ENCODE results near the gene ACSS3.
"Not testable (repeated sequence)": the region's sequence is repeated elsewhere in the genome, so short reads cannot be mapped to it uniquely, and the experiment has no call there.

The ACSS3 gene, protein sequence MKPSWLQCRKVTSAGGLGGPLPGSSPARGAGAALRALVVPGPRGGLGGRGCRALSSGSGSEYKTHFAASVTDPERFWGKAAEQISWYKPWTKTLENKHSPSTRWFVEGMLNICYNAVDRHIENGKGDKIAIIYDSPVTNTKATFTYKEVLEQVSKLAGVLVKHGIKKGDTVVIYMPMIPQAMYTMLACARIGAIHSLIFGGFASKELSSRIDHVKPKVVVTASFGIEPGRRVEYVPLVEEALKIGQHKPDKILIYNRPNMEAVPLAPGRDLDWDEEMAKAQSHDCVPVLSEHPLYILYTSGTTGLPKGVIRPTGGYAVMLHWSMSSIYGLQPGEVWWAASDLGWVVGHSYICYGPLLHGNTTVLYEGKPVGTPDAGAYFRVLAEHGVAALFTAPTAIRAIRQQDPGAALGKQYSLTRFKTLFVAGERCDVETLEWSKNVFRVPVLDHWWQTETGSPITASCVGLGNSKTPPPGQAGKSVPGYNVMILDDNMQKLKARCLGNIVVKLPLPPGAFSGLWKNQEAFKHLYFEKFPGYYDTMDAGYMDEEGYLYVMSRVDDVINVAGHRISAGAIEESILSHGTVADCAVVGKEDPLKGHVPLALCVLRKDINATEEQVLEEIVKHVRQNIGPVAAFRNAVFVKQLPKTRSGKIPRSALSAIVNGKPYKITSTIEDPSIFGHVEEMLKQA
- total RNA-seq, result 0 reads per million in 3 experiments

GRCh38 chr12:81077686-81078441 is at the start of gene ACSS3:
Gene ACSS3, plus strand, starts transcription at chr12:81078079. Its CDS starts 42 bp downstream, at chr12:81078121.
- no peak for DNase-seq

DNA sequence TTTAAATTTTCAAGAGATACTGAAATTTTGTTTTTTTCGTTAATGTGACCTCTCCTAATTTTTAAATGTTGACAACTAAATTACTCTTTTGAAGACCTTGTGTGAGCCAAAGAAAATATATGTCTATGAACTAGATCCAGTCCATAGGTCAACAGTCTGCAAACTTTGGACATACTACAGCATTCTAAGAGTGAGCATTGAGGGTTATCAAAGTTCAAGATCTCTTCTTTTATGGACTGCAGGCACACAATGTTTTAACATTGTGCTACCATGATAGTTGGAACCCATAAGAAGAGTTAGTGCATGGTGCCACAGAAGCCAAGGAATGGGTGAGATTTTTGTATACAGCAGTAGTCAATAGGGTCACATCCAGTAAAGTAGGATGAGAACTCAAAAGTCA is 43.0 kb upstream of the ACSS3 start:
- DNase-seq, result no peak

- DNase-seq, result no peak
Observed at GRCh38 chr12:81039231-81039630, 38.6 kb upstream of the ACSS3 start.

DNA sequence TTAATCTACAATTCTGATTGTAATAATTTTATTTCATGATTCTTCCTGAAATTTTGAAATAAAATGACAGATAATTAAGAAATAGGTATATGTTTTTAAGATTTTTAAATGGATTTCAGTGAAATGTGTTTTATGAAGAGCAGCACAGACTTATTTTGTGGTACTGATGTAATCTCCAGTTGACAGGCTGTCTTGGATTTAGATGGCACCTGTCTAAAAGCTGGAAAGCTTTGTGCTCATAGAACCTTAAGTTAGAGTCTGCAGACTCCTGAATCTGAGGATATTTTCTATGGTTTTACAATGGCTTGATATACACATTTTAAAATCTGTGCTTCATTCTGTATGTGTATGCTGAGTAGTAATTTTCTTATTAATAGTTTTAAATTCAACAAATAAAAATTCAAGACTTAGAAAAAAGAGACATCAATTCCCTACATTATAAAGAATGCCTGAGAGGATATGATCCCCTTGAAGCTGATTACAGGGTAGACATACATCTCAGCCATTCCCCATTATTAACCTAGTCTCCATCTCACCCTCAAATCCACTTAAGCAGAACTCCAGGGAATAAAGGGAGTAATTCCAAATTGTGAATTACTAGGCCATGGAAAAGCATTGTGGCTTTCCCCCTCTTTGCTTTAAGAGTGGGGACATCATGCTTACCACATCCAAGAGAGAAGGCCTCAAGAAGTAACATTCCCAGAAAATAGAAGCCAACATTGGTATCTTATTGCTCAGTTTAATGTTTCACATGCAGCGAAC is 33.7 kb upstream of the ACSS3 start:
- no peak for DNase-seq

DNA sequence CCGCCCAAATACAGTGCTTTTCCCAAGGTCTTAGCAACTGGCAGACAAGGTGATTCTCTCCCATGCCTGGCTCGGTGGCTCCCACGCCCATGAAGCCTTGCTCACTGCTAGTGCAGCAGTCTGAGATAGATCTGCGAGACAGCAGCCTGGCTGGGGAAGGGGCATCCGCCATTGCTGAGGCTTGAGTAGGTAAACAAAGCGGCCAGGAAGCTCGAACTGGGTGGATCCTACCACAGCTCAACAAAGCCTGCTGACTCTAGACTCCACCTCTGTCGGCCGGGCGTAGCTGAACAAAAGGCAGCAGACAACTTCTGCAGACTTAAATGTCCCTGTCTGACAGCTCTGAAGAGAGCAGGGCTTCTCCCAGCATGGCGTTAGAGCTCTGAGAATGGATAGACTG is 12.9 kb upstream of the ACSS3 start:
- not testable (repeated sequence) for DNase-seq

GRCh38 chr12:81070846-81071245 is 7.0 kb upstream of the ACSS3 start:
- DNase-seq, result no peak

DNA sequence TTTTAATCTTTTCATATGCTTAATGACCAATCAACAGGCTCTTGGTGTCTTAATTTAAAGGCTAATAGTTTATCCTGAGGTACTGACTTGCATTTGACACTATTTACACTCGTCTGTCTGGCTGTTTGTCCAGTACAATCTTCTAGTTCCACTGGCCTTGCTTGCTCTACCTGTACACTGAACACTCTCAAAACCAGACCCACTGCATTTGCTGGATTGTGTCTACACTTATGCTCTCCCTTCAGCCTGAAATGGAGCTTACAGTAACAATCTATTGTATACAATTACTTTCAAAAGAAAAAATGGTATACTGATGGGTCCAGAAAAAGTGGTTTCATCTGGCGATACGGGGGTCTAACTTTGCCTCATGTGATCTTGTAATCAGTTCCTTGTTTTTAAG is 2.3 kb upstream of the ACSS3 start:
- no peak for DNase-seq

DNA sequence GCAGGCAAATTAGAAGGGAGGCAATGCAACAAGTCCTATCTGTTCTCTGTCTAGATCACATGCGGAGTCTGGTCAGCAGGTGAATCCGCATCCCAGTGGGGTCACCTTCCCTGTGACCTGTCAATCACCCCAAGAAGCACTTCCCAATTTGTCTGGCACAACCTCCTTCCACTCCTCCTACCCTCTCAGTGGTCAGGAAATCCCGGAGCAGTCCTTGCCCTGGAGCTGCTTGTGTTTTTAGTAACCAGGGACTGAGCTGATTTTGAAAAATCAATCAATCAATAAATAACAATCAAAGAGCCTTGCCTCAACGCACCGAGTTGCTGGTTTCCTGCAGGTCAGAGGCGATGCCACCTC is 572 bp upstream of the ACSS3 start:
- DNase-seq, result no peak

DNA sequence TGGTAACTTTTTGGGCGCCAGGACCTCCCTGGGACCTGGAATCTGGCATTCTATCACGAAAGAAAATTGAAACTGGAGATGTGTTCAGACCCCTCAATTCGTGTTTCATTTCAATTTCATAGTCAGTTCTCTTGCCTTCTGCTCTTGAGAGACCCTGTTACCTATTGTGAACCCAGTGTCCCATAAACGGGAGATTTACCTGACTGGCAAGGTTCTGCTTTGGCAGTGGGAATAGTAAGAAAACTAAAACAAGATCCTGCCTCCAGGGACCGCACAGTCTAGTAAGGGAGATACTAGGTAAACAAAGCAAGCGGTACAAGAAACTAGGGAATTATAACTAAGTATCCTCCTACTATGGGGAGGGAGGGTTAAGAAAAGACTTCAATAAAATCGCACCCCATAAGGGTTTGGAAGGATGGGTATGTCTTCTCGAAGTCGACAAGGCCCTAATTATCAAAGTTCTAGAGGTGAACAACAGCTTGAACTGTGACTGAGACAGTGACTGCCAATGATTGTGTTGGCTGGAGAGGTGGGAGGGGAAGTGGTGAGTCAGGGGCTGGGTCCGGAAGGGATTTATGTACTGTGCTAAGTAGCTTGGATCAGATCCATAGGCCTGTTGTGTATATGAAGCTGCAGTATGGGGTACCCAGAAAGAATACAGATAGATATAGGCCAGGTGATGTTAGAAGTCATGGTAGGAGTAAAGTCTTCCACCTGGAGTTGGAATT is 754 bp downstream of the ACSS3 start:
- no peak for DNase-seq

DNA sequence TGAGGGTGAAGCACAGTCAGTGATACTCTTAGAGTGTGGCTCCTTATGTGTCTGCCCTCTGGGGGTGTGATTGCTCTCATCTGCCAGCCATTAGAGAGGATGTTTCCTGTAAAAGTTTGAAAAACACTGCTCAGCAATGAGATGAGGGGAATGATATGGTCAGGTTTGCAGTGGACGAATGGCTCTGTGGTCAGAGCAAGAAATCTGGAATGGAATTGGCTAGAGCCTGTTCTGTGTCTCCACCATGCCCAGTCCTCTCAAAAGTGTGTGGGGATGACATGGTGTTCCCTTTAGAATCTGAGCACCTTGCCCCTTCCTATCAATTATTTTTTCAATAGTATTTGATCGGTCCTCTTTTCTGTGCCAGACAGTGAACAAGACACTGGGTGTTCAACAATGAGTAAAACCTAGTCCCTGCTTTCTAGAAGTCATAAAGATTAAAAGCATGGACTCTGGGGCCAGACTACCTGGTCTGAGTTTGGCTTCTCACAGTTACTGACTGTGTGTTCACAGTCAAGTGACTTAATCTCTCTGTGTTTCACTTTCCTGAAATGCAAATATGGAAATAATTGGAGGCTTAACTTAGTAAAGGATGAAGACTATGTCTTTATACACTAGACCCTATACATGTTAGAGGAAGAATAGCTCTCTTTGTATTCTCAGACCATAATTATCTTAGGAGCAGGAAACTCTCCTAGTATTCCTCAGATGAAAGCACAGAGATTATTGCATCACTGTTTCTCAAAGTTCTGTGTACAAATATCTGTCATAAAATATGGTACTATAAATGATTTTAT is 1.6 kb downstream of the ACSS3 start:
- DNase-seq, result no peak

DNA sequence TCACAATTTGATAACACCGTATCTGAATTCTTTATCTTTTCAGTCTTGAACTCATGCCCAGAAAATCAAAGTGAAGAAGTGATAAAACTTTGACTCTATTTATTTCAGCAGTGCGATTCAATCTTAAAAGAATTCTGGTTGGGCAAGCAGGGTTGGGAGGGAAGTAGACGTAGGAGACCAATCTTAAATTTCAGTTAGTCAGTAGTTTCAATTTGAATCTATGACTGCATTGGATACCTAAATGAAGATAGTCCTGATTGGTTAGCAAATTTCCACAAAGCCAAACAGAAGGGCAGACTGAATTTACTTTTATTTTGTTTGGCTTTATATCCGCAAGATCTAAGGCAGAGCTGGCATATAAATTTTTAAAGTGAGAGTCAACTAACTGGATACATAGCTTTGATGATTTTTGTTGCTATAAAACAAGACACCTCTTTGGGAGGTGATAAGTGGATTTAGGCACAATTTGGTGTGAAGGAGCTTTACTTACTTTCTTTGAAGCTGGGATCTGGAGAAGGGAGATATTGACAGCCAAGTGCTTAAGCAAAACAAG is 2.6 kb downstream of the ACSS3 start:
- DNase-seq, result no peak

DNA sequence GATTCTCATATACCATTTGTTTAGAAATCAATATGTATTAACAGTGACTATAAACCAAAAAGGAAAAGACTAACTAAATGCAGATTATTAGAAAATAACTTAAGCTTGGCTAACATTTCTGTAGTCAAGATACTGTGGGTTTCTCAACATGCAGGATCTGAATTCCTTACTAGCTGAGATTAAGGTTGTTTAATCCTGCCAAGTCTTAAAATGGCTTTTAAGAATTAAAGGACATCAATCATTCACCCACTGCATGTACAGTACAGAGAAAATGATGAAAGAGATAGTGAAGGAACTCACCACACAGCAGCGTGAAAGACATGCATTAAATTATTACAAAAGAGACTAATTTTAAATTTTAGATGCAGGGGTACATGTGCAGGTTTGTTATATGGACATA is 3.8 kb downstream of the ACSS3 start:
- DNase-seq, result no peak

DNA sequence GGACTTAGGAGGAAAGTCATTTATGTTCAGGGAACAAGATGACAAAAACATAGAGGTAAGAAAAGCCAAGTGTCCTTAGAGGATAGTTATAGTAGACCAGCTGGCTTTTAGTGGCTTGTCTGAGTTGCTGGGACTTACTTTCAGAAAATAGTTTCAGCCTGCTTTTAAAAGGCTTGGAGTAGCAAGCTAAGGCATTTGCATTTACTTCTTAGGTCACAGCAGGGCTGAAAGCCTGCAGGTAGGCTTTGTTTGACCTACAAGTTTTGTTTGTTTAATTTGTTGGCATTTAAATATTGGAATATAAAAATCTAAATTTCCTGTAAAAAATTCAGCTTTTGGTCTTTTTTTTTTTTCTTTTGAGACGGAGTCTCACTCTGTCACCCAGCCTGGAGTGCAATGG is 5.1 kb downstream of the ACSS3 start:
- DNase-seq, result no peak

GRCh38 chr12:81083906-81084513 is 6.1 kb downstream of the ACSS3 start:
- no peak for DNase-seq

DNA sequence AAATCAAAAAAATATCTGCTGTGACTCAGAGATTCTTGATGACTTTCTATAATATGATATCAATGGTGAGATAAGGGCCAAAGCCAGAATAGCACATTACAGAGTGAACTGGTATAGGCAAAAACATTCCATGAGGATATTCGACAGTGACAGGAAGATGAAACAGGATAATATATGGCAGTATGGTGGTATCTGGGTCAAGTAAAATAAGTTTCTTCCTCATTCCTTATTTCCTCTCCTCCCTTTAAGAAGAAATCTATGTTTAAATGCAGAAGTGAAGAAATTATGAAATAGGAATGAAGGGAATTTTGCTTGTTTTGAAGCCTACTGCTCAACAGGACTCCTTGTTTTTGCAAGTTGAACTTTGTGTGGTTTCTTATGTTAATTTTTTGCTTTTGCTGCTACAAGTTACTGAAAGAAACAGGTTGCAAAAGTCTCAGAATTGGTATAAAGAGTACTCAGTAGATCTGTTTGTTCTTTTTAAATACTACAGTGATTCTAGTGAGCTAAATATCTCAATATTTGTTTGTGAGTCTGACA is 7.0 kb downstream of the ACSS3 start:
- DNase-seq, result no peak

GRCh38 chr12:81085832-81086231 is 8.0 kb downstream of the ACSS3 start:
- DNase-seq, result no peak

DNA sequence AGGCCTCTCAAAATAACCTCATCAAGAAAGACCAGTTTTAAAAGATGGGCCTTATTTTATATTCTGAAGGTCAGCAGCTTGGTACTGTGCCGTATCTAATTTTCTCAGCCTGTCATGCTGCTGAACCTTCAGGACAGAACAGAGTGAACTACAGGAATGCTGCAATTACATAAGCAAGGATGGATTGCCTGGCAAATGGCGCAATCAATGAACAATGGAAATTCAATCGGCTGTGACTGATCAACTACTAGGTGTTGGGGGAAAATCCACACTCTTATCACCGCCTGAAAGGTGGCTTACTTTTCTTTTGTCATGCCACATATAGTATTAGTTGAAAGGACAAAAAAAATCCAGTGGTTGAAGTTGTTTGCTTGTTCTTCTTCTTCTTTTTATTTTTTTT is 8.5 kb downstream of the ACSS3 start:
- no peak for DNase-seq

- DNase-seq, result no peak
Observed at GRCh38 chr12:81088221-81088620, 10.3 kb downstream of the ACSS3 start.

- DNase-seq, result no peak
Observed at GRCh38 chr12:81089412-81089811, 11.5 kb downstream of the ACSS3 start.

DNA sequence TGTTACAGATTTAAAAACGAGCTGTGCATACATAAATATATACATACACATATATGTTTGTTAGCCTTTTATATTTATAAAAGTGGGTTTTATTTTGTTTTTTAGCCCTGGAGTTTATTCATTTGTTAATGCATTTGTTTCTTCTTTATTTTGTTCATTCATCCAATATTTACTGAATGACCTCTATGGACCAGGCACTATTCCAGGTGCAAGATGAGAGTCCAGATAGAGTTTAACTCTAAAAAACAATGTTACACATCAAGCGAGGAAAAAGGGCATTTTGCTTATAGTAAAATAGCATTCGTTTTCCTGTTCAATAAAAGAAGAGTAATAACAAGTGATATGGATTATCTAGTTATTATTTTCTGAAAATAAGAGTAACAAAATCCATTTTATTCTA is 14.2 kb downstream of the ACSS3 start:
- no peak for DNase-seq

All from central memory CD4-positive, alpha-beta T cell (primary cell).